ENCODE results near the gene ARID3B.
"Not testable (repeated sequence)": the region's sequence is repeated elsewhere in the genome, so short reads cannot be mapped to it uniquely, and the experiment has no call there.

ARID3B gene

DNA sequence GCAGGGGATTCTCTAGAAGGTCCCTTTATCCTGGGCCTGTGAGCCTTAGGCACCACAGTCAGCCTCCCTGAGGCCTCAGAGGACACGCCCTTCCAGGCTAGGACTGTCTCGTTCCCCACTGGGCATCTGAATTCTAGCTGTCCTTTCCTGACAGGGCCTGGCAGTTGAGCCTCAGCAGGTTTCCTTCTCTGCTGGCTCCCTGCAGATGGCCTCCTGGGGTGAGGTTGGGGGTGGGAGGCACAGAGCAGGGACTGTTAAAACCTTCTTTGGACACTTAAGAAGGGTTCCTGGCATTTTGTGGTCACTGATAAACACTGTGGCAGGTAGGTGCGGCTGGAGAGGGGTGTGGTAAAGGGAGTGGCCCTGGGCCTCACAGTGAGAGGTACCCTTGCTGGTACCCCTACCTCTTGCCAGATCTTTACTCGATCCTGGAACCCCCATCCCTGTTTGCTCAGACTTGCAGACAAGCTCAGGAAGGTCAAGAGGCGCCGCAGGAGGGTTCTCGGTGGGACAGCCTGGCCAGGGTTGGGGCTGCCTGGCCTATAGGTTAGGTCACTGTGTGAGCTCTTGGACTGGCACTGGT lies 83.1 kb downstream of the ARID3B start:
- DNase-seq = no peak

DNA sequence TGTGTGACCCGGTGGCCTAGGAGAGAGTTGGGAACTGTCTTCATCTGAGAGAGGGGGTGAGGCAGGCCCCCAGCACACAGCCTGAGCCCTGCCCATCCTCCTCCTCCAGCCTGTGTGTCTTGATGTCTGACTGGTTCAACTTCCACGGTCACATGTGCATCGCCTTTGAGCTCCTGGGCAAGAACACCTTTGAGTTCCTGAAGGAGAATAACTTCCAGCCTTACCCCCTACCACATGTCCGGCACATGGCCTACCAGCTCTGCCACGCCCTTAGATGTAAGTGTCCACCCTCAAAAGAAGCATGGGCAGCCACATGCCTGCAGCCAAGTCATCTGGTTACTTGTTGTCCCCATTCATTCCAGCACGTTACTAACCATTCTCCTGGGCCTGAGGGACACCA lies 84.7 kb downstream of the ARID3B start:
- DNase-seq = no peak

DNA sequence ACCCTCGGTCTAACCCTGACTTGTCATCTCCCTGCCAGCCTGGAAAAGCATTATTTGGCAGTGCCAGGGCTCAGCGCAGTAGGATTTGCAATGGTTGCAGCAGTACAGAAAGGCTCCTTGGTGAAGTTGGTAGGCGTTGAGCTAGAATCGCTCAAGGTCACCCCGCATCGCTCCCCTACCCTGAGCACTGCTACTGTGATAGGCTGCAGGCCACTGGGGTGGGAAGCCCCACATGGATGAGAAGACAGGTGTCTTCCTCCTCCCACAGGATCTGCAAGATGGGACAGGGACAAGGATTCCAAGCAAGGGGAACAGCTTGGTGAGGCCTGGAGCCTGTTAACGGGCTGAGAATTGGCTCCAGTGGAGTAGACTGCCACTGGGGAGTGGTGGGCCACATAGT lies 85.3 kb downstream of the ARID3B start:
- DNase-seq = no peak

DNA sequence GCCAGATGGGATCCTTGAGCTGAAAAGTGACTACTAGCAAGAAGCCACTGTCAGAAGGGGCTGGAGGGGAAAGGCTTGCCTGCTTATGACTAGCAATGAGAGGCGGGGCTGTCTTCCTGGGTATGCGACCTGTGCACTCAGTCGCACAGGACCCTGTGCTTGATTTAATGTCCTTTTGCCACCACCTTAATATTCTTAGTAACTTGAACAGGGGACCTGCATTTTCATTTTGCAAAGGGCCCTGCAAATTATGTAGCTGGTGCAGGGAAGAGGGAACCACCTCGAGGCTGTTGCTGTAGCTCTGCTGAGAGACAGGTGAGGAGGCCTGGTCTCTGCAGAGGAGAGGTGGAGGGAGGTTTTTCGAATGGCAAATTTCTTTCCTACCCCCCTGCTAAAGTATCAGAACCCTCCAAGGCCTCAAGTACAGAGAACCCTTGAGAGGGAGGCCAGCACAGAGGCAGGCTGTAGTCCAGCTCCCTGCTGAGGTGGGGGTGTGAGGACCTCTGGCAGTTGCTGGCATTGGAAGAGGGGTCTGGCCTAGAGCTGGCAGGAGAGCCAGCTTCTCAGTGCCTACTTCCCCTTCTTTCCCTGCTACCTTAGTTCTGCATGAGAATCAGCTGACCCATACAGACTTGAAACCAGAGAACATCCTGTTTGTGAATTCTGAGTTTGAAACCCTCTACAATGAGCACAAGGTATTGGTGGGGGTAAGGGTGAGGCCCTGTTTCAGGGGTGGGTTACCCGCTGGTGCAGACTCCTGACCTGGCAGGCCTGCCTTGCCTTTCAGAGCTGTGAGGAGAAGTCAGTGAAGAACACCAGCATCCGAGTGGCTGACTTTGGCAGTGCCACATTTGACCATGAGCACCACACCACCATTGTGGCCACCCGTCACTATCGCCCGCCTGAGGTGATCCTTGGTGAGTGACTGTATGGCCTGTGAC lies 86.0 kb downstream of the ARID3B start:
- DNase-seq = no peak

DNA sequence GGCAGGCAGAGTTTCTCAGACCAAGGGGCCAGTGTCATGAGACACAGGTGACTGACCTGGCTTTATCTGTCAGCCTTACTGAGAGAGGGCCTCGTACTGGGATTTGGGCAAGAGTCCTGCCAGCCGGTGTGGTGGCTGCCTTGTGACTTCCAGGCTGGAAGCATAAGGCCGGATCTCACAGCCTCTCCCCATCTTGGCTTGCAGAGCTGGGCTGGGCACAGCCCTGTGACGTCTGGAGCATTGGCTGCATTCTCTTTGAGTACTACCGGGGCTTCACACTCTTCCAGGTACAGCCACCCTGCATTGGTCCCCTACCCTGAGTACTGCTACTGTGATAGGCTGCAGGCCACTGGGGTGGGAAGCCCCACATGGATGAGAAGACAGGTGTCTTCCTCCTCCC lies 86.7 kb downstream of the ARID3B start:
- no peak for DNase-seq

DNA sequence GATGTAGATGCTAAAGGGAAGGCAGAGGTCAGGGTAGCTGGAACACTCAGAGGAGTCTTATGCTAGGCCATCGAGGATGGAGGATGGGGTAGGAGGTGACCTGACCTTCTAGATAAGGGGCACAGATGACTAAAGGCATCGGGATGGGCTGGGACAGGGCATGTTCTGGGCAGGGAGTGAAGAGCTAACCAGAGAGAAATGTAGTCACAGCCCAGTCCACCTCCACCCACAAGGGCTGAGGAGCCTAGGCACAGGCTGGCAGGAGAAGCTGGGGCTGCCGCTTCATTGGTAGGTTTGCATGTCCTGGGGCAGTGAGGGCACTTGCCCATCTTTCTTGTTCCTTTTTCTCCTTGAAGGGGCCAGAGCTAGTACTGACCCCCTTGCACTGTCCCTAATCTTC lies 87.2 kb downstream of the ARID3B start:
- DNase-seq = no peak

DNA sequence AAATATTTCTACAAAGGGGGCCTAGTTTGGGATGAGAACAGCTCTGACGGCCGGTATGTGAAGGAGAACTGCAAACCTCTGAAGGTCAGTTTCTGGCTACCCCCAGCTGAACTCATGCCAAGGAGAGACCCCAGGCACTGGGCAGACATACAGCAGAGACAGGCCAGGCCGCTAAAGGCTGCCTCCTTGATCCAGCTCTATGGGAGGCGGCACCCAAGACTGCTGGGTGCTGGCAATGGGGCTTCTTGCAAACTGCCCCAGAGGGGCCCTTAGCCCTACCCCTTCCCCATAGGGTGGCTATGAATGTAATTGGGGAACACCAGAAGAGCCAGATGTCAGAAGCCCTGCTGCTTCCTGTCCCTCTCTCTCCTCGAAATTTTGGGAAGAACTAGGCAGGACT lies 87.9 kb downstream of the ARID3B start:
- DNase-seq = no peak

DNA sequence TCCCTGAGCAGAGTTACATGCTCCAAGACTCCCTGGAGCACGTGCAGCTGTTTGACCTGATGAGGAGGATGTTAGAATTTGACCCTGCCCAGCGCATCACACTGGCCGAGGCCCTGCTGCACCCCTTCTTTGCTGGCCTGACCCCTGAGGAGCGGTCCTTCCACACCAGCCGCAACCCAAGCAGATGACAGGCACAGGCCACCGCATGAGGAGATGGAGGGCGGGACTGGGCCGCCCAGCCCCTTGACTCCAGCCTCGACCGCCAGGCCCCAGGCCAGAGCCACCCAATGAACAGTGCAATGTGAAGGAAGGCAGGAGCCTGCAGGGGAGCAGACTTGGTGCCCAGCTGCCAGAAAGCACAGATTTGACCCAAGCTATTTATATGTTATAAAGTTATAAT lies 88.7 kb downstream of the ARID3B start:
- not testable (repeated sequence) for DNase-seq

DNA sequence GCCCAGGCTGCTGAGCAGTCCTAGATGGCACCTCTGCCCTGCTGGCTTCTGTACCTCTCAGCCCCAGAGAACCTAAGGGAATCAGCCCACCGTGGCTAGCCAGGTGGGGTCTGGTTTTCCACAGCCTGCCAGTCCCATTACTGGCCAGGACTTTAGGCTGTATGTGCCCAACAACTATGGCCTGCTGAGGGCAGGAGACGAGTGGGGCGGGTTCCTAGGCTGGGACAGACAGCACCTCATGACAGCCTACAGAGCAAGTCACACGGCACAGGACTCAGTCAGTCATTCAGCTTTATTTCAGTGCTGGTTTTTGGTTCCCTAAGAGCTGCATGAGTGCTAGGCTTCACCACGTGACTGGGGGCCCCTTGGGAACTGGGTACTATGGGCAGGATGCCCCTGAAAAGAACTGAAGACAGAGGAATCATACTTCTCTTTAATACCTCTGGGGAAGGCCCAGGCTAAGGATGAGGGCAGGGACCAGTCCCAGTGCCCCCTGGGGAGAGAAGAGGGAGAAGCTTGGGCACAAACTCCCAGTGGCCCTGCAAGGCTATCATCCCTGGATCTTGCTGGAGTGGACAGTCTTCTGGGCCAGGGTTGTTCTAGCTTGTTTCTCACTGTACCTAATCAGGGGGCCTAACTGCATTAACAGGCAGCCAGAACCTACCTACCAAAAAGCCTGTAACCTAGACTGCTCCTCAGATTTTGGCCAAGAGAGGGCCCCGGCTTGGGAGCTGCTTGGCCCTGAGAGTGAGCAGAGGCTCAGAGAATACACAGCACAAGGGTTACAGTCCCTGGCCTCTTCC lies 89.5 kb downstream of the ARID3B start:
- DNase-seq = no peak

DNA sequence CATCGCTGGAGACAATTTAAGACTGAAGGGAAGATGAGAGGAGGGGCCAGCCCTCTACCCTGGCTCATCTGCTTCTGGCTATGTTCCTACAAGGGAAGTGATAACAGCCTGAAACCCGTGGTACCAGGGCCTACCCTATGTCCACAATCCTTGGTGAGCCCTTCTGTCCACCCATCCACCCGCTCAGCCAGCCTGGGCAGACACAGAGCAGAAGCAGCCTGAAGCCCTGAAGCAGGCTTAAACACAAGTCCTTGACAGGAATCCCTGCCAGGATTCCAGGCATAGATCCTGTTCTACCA lies 90.0 kb downstream of the ARID3B start:
- DNase-seq = no peak

DNA sequence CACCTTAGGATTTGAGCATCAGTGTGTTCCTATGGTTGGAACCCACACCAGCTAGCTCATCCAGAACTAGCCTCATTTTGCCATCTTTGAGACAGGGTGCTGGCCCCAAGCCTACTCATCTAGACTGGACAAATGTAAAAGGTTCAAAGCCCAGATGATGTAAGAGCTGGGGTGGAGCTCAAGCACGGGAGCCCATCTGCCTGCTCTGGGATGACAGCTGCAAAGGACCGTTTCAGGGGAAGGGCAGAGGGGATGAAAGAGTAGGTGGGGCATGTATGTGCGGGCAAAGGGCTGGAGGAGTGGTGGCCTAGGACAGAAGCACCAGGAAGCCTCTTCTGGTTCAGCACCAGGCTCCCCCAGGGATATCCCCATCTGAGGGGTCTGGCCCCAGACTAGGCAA lies 90.4 kb downstream of the ARID3B start:
- no peak for DNase-seq

DNA sequence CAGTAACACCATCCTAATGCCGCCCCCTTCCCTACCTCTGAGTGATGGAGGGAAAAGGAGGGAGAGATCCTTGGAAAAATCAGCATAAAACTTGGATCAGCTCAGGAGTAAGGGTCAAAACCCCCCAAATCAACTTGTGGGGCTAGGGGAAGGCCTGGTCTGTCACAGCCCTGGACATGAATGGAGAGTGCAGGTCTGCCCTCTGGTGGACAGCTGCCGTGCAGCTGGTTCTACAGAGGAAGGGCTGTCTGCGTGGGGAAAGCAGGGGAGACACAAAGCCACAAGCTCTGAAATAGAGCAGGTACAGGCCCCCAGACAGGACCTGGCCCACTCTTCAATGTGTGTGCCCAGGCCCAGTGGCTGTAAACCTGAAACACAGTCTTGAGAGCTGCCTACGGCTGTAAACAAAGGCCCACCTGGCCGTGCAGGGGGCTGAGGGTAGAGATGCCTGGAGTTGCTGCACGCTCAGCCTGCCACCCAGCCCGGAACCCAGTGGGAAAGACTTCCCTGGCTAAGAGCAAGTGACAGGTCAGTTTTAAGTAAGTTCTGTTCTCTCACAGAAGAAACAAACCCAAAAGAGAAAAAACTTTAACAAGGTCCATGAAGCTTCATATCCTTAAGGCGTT lies 91.0 kb downstream of the ARID3B start:
- peak; percentile 40 for DNase-seq

DNA sequence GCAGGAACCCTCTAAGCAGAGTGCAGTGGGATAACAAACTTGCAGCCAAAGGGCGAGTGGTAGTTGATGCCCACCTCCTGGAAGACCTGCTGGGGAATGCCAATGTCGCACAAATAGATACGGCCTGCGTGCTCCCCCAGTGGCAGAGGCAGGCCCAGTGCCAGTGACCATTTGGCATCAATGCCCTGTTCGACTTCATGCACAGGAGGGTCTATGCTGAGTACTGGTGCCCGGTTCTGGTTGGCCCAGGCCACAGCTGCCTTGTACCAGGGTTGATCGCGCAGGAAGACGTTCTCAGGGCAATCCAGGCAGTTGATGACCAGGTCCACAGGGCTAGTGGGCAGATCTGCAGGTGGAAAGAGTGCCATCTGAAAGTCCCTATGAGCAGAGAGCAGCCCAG lies 91.6 kb downstream of the ARID3B start:
- DNase-seq = no peak

DNA sequence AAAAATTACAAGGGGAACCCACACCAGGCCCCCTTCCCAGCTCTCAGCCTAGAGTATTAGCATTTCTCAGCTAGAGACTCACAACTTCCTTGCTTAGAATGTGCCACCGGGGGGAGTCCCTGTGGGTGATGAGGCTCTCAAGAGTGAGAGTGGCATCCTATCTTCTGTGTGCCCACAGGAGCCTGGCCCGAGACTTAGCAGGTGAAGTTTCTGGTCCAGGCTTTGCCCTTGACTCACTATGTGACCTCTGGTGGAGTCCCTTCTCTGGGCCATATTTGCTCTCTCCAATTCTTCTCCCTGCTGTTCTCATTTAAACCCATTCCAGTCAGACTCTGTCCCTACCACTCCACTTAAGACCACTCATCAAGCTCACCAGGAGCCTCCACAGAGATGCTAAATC lies 92.8 kb downstream of the ARID3B start:
- DNase-seq = no peak

DNA sequence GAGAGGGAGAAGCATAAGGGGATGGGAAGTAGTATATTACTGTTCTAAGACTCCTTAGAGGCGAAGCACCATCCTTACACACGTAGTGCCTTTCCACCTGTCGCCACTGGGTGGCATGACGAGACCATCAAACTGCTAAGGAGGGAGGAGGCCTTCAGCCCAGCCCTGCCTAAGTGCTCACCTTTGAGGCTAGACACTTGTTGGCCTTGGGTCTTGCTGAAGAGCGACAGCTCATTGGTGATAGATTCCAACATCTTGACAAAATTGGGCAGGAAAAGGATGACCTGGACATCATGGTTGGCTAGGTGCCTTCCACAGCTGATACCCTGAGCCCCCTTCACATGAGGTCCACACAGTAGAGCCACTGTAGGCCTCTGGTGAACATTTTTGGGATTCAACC lies 94.2 kb downstream of the ARID3B start:
- DNase-seq = peak; percentile 59

DNA sequence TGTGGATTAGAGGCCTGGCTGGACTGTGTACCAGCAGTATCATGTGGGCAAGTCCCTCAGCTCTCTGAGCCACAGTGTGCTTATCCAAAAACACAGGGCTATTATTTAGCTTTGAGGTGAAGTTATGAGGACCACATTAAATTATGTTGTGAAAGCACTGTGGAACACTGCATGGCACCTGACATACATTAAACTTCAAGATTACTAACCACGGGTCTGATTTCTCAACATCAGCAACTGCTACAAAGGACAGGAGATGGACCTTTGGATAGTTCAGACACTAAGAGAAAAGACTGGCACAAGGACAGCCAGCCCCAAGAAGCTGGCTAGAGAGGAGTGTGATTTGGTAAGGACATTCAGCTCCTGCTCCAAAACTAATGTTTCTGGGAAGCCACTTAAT lies 96.0 kb downstream of the ARID3B start:
- no peak for DNase-seq

DNA sequence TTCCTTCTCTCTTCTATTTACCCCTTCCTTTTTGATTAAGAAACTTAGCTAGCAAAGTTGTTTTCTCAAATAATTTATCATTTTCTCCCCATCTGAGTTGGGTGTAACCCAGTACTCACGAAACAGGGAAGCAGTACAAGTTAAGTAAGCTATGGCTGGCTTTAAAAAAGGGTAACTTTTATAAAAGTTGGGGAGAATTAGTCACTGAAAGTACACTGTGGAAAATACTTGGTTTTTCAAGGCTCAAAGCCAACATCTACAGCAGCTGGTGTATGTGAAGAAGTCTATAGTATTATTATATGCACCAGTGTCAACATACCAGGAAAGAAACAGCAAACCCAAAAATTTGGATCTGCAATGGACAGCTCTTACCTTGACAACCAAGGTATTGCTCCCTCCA lies 100.1 kb downstream of the ARID3B start:
- no peak for DNase-seq

DNA sequence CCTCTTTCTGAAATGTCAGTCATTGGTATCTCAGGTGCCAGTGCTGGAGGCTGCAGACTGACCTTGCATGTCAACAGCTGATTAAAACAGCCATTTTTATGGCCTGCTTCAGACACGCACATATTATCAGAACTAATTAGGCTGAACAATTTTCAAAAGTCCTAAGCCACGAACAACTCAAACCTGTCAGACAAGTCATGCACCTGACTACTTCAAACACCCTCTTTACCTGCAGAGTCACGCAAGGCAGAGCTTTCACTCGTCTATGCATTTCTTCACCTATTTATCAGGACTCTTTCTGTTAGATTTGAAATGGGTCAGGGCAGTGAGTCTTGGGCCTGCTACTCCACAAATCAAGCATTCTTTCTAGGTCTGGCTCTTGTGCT lies 101.3 kb downstream of the ARID3B start:
- DNase-seq = no peak

DNA sequence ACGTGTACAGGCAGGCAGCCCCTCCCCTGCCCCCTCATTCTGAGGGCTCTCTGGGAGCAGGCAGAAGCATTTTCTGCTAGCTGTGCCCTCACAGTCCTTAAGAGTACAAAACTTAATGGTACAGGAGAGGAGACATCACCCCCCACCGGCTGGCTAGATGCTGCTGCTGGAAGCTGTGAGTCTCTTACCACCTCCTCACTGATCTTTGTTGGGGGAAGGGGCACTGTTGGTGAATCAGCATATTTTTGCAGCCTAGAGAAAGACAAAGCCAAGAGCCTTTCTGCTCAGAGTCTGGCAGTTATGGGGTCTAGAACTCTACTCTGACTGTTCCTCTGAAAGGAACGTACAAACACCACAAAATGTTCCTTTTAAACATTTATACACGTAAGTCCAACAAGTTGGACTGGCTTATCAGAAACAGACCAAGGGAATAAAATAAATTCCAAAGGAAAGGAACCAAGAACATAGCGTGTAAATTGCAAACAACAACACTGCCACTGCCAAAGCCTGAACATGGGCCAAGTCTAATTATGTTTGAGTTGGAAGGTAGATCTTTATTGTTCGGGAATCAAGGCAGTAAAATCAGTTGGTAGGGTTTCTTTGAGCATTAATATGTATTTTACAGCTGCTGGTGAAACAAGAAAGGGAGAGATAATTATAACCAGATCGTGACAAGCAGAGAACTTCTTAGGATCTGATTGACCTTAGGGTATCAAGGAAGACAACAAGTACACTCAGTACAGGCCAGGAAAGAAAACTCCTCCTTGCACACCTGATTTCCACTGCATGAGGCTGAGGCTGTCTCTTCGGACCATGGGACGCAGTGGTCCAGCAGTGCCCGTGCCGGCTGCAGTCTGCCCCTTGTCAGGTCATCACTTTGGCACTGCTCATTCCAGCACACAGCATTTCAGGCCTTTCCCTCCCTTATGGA lies 102.0 kb downstream of the ARID3B start:
- peak; percentile 82 for DNase-seq

DNA sequence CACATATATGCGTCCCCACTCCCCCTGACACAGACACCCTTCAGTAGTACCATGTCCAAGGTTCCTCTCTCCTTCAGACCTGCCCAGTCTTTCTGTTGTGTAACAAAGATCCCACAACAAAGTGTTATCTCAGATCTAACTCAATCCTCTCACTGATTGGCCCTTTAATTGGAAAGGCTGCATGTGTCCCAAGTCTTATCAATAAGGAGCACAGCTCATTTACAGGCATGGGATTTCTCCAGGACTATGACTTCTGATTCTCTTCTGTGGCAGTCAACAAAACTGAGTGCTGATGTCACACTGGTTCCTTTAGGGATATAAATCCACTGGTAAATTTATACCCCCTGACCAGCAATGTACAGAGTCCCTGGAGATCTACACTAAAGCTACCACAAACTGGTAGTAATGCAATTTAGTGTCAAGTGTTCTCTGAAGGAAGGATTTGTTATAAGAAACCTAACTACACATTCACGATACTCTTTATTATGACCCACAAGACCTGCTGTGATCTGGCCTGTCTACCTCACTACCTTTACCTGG lies 102.7 kb downstream of the ARID3B start:
- DNase-seq = no peak

DNA sequence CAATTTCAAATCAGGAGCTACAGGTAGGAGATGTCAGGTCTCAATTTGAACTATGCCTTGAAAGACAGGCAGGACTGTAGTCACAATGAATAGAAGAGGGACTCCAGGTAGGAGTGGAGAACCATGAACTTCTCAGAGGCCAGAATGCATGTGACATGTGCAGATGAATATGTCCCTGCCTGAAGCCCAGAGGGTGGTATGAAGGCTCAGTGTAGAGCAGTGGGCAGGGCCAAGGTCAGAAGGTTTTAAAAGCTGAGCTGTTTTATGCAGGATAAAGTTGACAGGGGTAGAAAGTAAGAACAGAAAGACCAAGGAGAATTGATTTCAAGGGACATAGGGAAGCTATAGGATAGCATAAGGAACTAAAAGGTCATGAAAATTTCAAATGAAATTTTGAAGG lies 105.5 kb downstream of the ARID3B start:
- no peak for DNase-seq
